Measurements from ENCODE around the gene RASSF8. TPM values are rescaled to one million over a fixed set of nuclear protein-coding genes. Genes with fewer than 3 reads are reported as not detected.

Gene RASSF8
- total RNA-seq, 3 donors from 2014 or later, result 3.2 to 109 (median 8.0) TPM

GRCh38 chr12:25979563-25979962, 21.1 kb downstream of the RASSF8 start:
- Histone ChIP-seq H3K36me3 (ENCODE audit: low read depth) (no peaks in the 10 kb centered on the region), H3K4me3 (no peak overlapping the region), H3K9me3 (no peaks in the 10 kb centered on the region), H3K4me1 (ENCODE audit: low read depth) (no peaks in the 10 kb centered on the region)
- DNase-seq (no peak), ATAC-seq (no peak)
- no peak for TF ChIP-seq CTCF (IDR thresholded peaks at IDR 0.05)
- intact Hi-C loops (cut with DNase I, micrococcal nuclease), result no loop called here

- Histone ChIP-seq H3K4me1 (ENCODE audit: low read depth) (no peaks in the 10 kb centered on the region), H3K9me3 (no peaks in the 10 kb centered on the region), H3K4me3 (no peak overlapping the region), H3K36me3 (ENCODE audit: low read depth) (no peaks in the 10 kb centered on the region)
- ATAC-seq, result no peak
- intact Hi-C loops (cut with DNase I, micrococcal nuclease), result no loop called here
- TF ChIP-seq CTCF (IDR thresholded peaks at IDR 0.05), result no peak
- no peak for DNase-seq
Measured at GRCh38 chr12:25980035-25980434, 21.6 kb downstream of the RASSF8 start.

- no peaks in the 10 kb centered on the region for H3K4me1 ChIP-seq (ENCODE audit: low read depth)
- no peak for ATAC-seq
- H3K9me3 ChIP-seq, result no peaks in the 10 kb centered on the region
- no peak overlapping the region for H3K4me3 ChIP-seq
- intact Hi-C loops (cut with DNase I, micrococcal nuclease), result no loop called here
- no peak for TF ChIP-seq CTCF (IDR thresholded peaks at IDR 0.05)
- no peak for DNase-seq
- H3K36me3 ChIP-seq (ENCODE audit: low read depth), result no peaks in the 10 kb centered on the region
Measured at GRCh38 chr12:25981597-25981996, 23.1 kb downstream of the RASSF8 start.

- TF ChIP-seq CTCF (IDR thresholded peaks at IDR 0.05), result no peak
- no peaks in the 10 kb centered on the region for H3K36me3 ChIP-seq (ENCODE audit: low read depth)
- intact Hi-C loops (cut with DNase I, micrococcal nuclease), result no loop called here
- DNase-seq (no peak), ATAC-seq (no peak)
- H3K9me3 ChIP-seq, result no peaks in the 10 kb centered on the region
- no peaks in the 10 kb centered on the region for H3K4me1 ChIP-seq (ENCODE audit: low read depth)
- H3K4me3 ChIP-seq, result no peak overlapping the region
Measured at GRCh38 chr12:25982416-25982815, 23.9 kb downstream of the RASSF8 start.

GRCh38 chr12:25983625-25984024, 25.1 kb downstream of the RASSF8 start:
- no peak overlapping the region for H3K4me3 ChIP-seq
- no peaks in the 10 kb centered on the region for H3K4me1 ChIP-seq (ENCODE audit: low read depth)
- H3K36me3 ChIP-seq (ENCODE audit: low read depth), result no peaks in the 10 kb centered on the region
- ATAC-seq (no peak), DNase-seq (no peak)
- no peaks in the 10 kb centered on the region for H3K9me3 ChIP-seq
- intact Hi-C loops (cut with DNase I, micrococcal nuclease), result no loop called here
- no peak for TF ChIP-seq CTCF (IDR thresholded peaks at IDR 0.05)

GRCh38 chr12:25984759-25985158, 26.3 kb downstream of the RASSF8 start:
- TF ChIP-seq CTCF (IDR thresholded peaks at IDR 0.05), result no peak
- H3K36me3 ChIP-seq (ENCODE audit: low read depth), result no peaks in the 10 kb centered on the region
- intact Hi-C loops (cut with DNase I, micrococcal nuclease), result no loop called here
- H3K9me3 ChIP-seq, result no peaks in the 10 kb centered on the region
- no peak overlapping the region for H3K4me3 ChIP-seq
- no peak for DNase-seq
- no peak for ATAC-seq
- H3K4me1 ChIP-seq (ENCODE audit: low read depth), result no peaks in the 10 kb centered on the region
